Stimulated activated naive B cell treated with anti-CD40 and anti-IgM and Interleukin-4, amounts not matched to agents 10 μg/mL and 1 μg/mL and 100 μg/mL, for 72 hours (primary cell): ENCODE data around the gene AOAH.
"Not testable (repeated sequence)": the region's sequence is repeated elsewhere in the genome, so short reads cannot be mapped to it uniquely, and the experiment has no call there.

Source experiments
- ATAC-seq, 2 donors: fragments of 150-1000 bp; cut with Tn5 transposase; replicated peaks; 2 replicates each; pipeline ENCODE4 v1.10.0; 2021; ENCODE audit warnings: moderate library complexity in 1 of 2
- DNase-seq: peaks from one replicate; pipeline ENCODE4 v3.0.0; 2021
- H3K27ac Mint-ChIP-seq: one replicate; pipeline ENCODE4 v1.8.0; 2022; ENCODE audit warnings: mild to moderate bottlenecking, mixed read lengths
- H3K27me3 Mint-ChIP-seq, 2 donors: one replicate each; pipeline ENCODE4 v1.8.0; 2022; ENCODE audit warnings: mixed read lengths in 2 of 2
- H3K36me3 Mint-ChIP-seq, 2 donors: one replicate each; pipeline ENCODE4 v1.8.0; 2022; ENCODE audit warnings: mixed read lengths in 2 of 2, mild to moderate bottlenecking in 1 of 2
- H3K4me1 Mint-ChIP-seq, 2 donors: one replicate each; pipeline ENCODE4 v1.8.0; 2022; ENCODE audit warnings: mixed read lengths in 2 of 2, mild to moderate bottlenecking in 1 of 2
- H3K4me3 Mint-ChIP-seq, 2 donors: one replicate each; pipeline ENCODE4 v1.8.0; 2022; ENCODE audit warnings: mild to moderate bottlenecking in 2 of 2, mixed read lengths in 2 of 2, moderate library complexity in 1 of 2
- H3K9me3 Mint-ChIP-seq, 2 donors: one replicate each; pipeline ENCODE4 v1.8.0; 2022; ENCODE audit warnings: mixed read lengths in 2 of 2, mild to moderate bottlenecking in 1 of 2

AOAH gene

DNA sequence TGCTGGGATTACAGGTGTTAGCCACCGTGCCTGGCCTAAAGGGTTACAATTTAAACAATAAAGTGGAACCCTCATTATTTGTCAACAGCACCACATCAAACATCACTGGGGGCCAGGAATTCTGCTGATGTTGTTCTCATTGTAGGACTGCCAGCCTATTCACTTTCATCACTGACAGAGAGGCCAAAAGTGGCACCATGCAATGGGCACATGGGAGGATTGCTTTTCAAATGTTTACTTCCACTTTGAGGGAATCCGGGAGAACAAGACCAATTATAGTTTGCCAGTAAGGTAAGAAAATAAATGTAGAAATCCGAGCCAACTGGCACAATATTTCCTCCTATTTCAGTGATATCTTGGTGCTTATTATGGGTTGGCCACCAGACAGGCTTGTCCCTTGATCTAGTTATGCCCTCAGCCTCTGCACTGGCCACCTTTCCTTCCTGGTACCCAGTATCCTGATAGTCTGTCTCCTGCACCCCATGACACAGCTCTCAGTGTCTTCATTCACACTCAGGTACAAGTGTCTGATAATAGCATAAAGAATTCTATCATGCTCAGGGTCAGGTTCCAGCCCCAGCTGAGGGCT lies 252.1 kb downstream of the AOAH start:
- Mint-ChIP-seq H3K27me3 (no peaks in the 10 kb centered on the region), H3K4me3 (no peak overlapping the region), H3K4me1 (peaks cover 7 to 14% of the 10 kb centered on the region in 2 donors), H3K27ac (no peak overlapping the region), H3K36me3 (peaks cover 0 to 2% of the 10 kb centered on the region in 2 donors), H3K9me3 (peaks cover 0 to 3% of the 10 kb centered on the region in 2 donors)
- DNase-seq (no peak), ATAC-seq (no peak)

DNA sequence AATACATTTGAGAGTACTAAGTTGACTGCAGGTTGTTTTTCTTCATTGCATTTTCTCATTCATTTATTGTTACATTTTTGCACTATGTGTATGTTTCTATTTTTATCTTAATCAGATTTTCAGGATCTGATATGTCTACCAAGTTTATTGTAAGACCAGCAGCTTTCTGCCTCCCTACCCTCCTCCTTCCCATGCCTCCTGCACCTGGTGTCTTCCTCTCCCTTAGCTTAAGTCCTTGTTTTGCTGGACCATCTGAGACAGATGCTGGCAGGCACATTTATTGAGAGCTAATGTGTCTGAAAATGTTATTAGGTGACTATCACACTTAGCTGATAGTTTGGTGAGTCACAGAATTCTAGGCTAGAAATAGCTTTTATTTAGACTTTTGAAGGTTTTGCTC lies 255.1 kb downstream of the AOAH start:
- Mint-ChIP-seq H3K9me3 (peaks cover 0 to 4% of the 10 kb centered on the region in 2 donors), H3K27me3 (no peaks in the 10 kb centered on the region), H3K36me3 (no peaks in the 10 kb centered on the region), H3K4me1 (peaks cover 3 to 9% of the 10 kb centered on the region in 2 donors), H3K4me3 (no peak overlapping the region), H3K27ac (no peak overlapping the region)
- no peak for ATAC-seq
- no peak for DNase-seq

DNA sequence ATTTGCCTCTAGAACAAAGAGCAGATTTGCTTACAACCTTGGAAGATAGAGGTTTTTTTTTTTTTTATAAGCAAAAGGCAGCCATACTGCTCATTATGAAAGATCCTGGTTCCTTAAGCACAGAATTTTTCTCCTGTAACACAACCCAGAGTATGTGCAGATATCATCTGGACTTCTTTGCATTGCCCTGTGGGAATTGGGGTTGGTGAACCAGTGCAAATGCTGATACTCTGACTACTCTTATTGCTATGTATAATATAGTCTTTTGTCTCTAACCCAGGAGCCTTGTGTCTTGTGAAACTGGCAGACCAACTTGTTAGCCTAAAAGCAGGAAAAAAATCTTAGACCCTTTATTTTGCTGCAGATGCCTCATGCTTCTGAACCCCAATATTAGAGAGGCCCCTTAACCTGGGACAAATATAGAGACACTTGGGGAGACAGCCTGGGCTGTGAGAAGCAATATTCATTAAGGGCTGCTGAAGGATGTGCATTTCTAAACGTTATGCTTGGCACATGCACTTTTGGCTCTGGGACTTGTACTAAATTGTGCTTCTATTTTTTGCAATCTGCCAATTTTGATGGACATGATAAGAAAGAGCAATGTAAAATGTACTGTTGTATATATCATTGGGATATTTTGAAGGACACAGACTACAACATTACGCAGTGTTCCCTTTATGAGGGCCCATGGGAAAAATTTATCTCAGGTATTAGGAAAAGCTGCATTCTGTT lies 255.8 kb downstream of the AOAH start:
- Mint-ChIP-seq H3K27ac (no peak overlapping the region), H3K4me3 (no peak overlapping the region), H3K27me3 (no peaks in the 10 kb centered on the region), H3K36me3 (no peaks in the 10 kb centered on the region), H3K9me3 (peaks cover 0 to 4% of the 10 kb centered on the region in 2 donors), H3K4me1 (peaks cover 0 to 2% of the 10 kb centered on the region in 2 donors)
- ATAC-seq (no peak), DNase-seq (no peak)

DNA sequence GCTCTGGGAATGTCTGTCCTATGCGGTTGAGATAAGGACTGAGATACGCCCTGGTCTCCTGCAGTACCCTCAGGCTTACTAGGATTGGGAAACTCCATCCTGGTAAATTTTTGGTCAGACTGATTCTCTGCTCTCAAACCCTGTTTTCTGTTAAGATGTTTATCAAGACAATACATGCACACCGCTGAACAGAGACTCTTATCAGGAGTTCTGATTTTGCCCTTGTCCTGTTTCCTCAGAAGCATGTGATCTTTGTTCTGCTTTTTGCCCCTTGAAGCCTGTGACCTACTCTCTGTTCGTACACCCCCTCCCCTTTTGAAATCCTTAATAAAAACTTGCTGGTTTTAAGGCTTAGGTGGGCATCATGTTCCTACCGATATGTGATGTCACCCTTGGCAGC lies 258.3 kb downstream of the AOAH start:
- ATAC-seq, H3K4me1 Mint-ChIP-seq, DNase-seq, H3K27ac Mint-ChIP-seq, H3K9me3 Mint-ChIP-seq, H3K4me3 Mint-ChIP-seq, H3K27me3 Mint-ChIP-seq, H3K36me3 Mint-ChIP-seq: not testable (repeated sequence)

DNA sequence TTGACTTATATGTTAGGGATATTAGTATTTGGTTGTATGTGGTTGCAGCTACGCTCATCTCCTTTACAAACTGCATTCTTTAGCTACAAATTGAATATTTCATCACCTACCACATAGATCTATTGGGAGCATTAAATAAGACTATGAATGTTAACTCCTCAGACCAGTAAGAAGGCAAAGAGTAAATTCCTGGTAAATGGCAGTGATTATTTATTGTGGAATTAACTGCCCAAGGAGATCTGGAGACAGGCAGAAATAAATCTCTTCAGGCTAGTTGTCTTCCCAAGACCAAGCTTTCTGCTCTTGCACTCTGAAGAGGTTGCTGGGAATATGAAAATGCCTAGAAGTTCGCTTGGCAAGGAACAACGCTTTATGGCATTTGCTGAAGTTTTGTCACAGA lies 260.0 kb downstream of the AOAH start:
- DNase-seq, result no peak
- Mint-ChIP-seq H3K27ac (no peak overlapping the region), H3K9me3 (peaks cover 0 to 4% of the 10 kb centered on the region in 2 donors), H3K27me3 (no peaks in the 10 kb centered on the region), H3K4me3 (no peak overlapping the region), H3K36me3 (no peaks in the 10 kb centered on the region), H3K4me1 (no peaks in the 10 kb centered on the region)
- ATAC-seq, result no peak
